HG03196 (cell line): ENCODE results near the gene GPR32.
"Not testable (repeated sequence)": the region's sequence is repeated elsewhere in the genome, so short reads cannot be mapped to it uniquely, and the experiment has no call there.

Source experiments
- ATAC-seq: cut with Tn5 transposase; IDR thresholded peaks from one replicate; pipeline ENCODE4 v1.9.1; 2021; ENCODE audit not compliant: unreplicated experiment

The GPR32 gene

GRCh38 chr19:50770164-50770563 lies at the start of gene GPR32:
TSS of gene GPR32 (plus strand) at chr19:50770464. CDS start at chr19:50770601, 137 bp downstream.
- ATAC-seq, result not testable (repeated sequence)

- ATAC-seq, result no peak
Measured at GRCh38 chr19:50720921-50721381, 49.3 kb upstream of the GPR32 start.

GRCh38 chr19:50721441-50722137 lies 48.7 kb upstream of the GPR32 start:
- ATAC-seq, result no peak

GRCh38 chr19:50722201-50723013 lies 47.9 kb upstream of the GPR32 start:
- ATAC-seq, result no peak

- ATAC-seq, result no peak
Measured at GRCh38 chr19:50723069-50723468, 47.2 kb upstream of the GPR32 start, which contains the start of gene CLEC11A. TSS of gene CLEC11A (plus strand) at chr19:50723364. CDS start at chr19:50723526, 162 bp downstream.

- no peak for ATAC-seq
Measured at GRCh38 chr19:50723735-50724521, 46.3 kb upstream of the GPR32 start.

GRCh38 chr19:50724522-50725217 lies 45.6 kb upstream of the GPR32 start:
- peak; percentile 80 for ATAC-seq

GRCh38 chr19:50725218-50725910 lies 44.9 kb upstream of the GPR32 start:
- peak; percentile 23 for ATAC-seq

GRCh38 chr19:50725911-50726230 lies 44.4 kb upstream of the GPR32 start:
- no peak for ATAC-seq

GRCh38 chr19:50728084-50728737 lies 42.1 kb upstream of the GPR32 start:
- no peak for ATAC-seq

GRCh38 chr19:50729894-50730293 lies 40.4 kb upstream of the GPR32 start:
- no peak for ATAC-seq

- no peak for ATAC-seq
Measured at GRCh38 chr19:50735869-50736268, 34.4 kb upstream of the GPR32 start.

- no peak for ATAC-seq
Measured at GRCh38 chr19:50736338-50736737, 33.9 kb upstream of the GPR32 start.

GRCh38 chr19:50739132-50739913 lies 30.9 kb upstream of the GPR32 start:
- no peak for ATAC-seq

GRCh38 chr19:50739914-50740426 lies 30.3 kb upstream of the GPR32 start:
- no peak for ATAC-seq

- no peak for ATAC-seq
Measured at GRCh38 chr19:50741179-50741933, 28.9 kb upstream of the GPR32 start.

- ATAC-seq, result no peak
Measured at GRCh38 chr19:50743537-50743936, 26.7 kb upstream of the GPR32 start.

GRCh38 chr19:50745221-50745620 lies 25.0 kb upstream of the GPR32 start:
- no peak for ATAC-seq
